Mesodermal cell (in vitro differentiated cells): ENCODE data around the gene CAMK2A.

Experiments used
- H3K27ac ChIP-seq: 2 replicates; pipeline ENCODE4 v1.7.0; 2013; ENCODE audit warnings: mild to moderate bottlenecking, low read depth, low read length, moderate library complexity; ENCODE audit not compliant: severe bottlenecking
- H3K36me3 ChIP-seq: 2 replicates; pipeline ENCODE4 v1.7.1; 2013; ENCODE audit warnings: mild to moderate bottlenecking, low read length, moderate library complexity; ENCODE audit not compliant: control insufficient read depth, insufficient read depth
- H3K4me1 ChIP-seq: one replicate; pipeline ENCODE4 v1.7.1; 2013; ENCODE audit warnings: mild to moderate bottlenecking, low read length; ENCODE audit not compliant: insufficient read depth, control insufficient read depth, poor library complexity, severe bottlenecking
- H3K4me3 ChIP-seq: 2 replicates; pipeline ENCODE4 v1.7.0; 2013; ENCODE audit warnings: low read length, control low read depth, mild to moderate bottlenecking; ENCODE audit not compliant: insufficient read depth, poor library complexity, severe bottlenecking; ENCODE audit errors: extremely low read depth
- H3K9me3 ChIP-seq: 2 replicates; pipeline ENCODE4 v1.7.1; 2013; ENCODE audit warnings: mild to moderate bottlenecking, low read length, moderate library complexity; ENCODE audit not compliant: control insufficient read depth
- WGBS, 2 experiments: methylation state at CpG; one replicate each; pipeline ENCODE4 v1.1.5; 2013; ENCODE audit warnings: missing lambda C conversion rate in 2 of 2; ENCODE audit not compliant: insufficient coverage in 2 of 2; 5-methylcytosine and 5-hydroxymethylcytosine counted together

The CAMK2A gene

DNA sequence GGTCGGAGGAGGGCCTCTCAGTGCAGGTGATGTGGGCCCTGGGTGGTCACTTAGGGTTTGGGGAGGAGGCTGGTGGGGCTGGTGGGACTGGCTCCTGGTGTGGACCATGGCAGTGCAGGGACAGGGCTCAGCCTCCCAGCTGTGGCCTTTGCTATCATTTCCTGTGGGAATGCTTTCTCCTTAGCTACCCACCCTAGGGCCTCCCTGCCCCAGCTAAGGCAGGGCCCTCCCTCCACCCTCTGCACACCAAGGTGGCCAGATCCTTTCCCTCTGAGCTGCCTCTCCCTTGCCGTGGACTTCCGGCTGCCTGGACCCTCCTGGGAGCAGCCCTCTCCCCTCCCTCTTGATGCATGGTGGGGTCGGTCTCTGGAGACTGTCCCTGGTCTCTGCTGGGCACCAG lies 35.9 kb upstream of the CAMK2A start:
- Histone ChIP-seq H3K9me3 (no peaks in the 10 kb centered on the region), H3K27ac (no peak overlapping the region), H3K36me3 (no peaks in the 10 kb centered on the region), H3K4me1 (peaks cover 18% of the 10 kb centered on the region), H3K4me3 (no peak overlapping the region)
- WGBS, 2 experiments = 89 to 95% methylated on average over 3 to 4 of the region's 4 CpGs

GRCh38 chr5:150323819-150324218 lies 34.2 kb upstream of the CAMK2A start:
- 75 to 90% methylated on average over 5 to 6 of the region's 8 CpGs for WGBS, 2 experiments
- Histone ChIP-seq H3K9me3 (no peaks in the 10 kb centered on the region), H3K4me1 (peaks cover 34% of the 10 kb centered on the region), H3K4me3 (no peak overlapping the region), H3K36me3 (no peaks in the 10 kb centered on the region), H3K27ac (no peak overlapping the region)

DNA sequence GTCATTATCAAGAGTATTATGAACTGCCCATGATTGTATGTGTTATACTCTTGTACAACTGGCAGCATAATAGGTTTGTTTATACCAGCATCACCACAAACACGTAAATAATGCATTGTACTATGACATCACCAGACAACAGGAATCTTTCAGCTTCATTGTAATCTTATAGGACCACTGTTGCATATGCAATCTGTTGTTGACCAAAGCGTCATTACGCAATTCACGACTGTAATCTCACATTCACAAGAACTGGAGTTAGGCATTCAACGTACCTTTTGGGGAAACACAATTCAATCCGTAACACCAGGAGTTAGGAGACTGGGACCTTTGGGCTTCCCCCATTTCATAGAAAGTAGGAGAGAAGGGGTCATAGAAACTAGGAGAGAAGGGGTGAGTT lies 33.5 kb upstream of the CAMK2A start:
- no peak overlapping the region for H3K4me3 ChIP-seq
- 94 to 98% methylated on average over 5 to 6 of the region's 6 CpGs for WGBS, 2 experiments
- no peaks in the 10 kb centered on the region for H3K36me3 ChIP-seq
- peaks cover 41% of the 10 kb centered on the region for H3K4me1 ChIP-seq
- no peak overlapping the region for H3K27ac ChIP-seq
- H3K9me3 ChIP-seq = no peaks in the 10 kb centered on the region

DNA sequence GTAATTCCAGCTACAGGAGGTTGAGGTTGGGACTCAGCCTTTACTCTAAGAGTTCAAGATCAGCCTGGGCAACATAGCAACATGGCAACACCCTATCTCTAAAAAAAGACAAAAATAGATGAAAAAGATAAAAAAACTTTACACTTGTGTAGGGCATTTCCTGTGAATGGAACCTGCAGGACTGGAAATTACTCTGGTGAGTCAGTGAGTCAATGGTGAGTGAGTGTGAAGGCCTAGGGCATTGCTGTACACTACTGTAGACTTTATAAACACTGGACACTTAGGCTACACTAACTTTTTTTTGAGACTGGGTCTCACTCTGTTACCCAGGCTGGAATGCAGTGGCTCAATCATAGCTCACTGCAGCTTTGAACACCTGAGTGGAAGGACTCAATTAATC lies 32.6 kb upstream of the CAMK2A start:
- H3K36me3 ChIP-seq = no peaks in the 10 kb centered on the region
- H3K4me3 ChIP-seq = no peak overlapping the region
- no peaks in the 10 kb centered on the region for H3K9me3 ChIP-seq
- no peak overlapping the region for H3K27ac ChIP-seq
- peaks cover 43% of the 10 kb centered on the region for H3K4me1 ChIP-seq

GRCh38 chr5:150321784-150322183 lies 32.2 kb upstream of the CAMK2A start:
- H3K27ac ChIP-seq = no peak overlapping the region
- no peaks in the 10 kb centered on the region for H3K9me3 ChIP-seq
- H3K4me3 ChIP-seq = no peak overlapping the region
- no peaks in the 10 kb centered on the region for H3K36me3 ChIP-seq
- H3K4me1 ChIP-seq = peaks cover 41% of the 10 kb centered on the region
- WGBS, 2 experiments = no CpG with 5 or more reads among the region's 1 CpG

GRCh38 chr5:150321211-150321610 lies 31.6 kb upstream of the CAMK2A start:
- H3K27ac ChIP-seq = no peak overlapping the region
- WGBS, 2 experiments = no CpG with 5 or more reads among the region's 1 CpG

DNA sequence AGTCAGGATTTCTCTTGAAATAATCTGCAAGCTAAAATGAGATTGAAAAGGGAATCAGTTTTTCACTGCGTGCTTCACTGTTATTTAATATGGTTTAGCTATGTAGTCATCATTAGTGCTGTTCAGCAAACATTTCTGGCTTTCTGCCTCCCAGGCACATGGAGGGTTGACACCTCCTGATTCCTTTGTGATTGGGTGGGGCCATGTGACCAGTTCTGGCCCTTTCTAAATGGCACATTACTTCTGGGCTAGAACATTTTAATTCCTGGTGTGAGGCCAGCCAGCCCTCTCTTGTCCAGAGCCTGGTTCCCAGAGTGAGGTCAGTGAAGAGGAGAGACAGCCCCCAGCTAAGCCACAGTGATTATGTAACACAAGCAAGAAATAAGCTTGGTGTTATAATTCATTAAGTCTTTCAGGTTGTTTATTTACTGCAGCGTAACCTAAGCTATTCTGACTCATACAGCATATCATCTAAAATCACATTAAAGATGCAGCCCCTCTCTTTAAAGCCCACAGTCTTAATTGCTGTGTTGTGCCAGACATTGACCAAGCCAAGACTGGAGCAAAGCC lies 30.6 kb upstream of the CAMK2A start:
- WGBS, 2 experiments = 80 to 83% methylated on average over 1 of the region's 2 CpGs
- no peak overlapping the region for H3K4me3 ChIP-seq
- H3K27ac ChIP-seq = peak overlapping the region; percentile 12
- no peaks in the 10 kb centered on the region for H3K9me3 ChIP-seq
- peaks cover 37% of the 10 kb centered on the region for H3K4me1 ChIP-seq
- no peaks in the 10 kb centered on the region for H3K36me3 ChIP-seq

More at GRCh38 chr5:150321211-150321610, 31.6 kb upstream of the CAMK2A start:
- Histone ChIP-seq H3K9me3 (no peaks in the 10 kb centered on the region), H3K4me1 (peaks cover 40% of the 10 kb centered on the region), H3K4me3 (no peak overlapping the region), H3K36me3 (no peaks in the 10 kb centered on the region)

DNA sequence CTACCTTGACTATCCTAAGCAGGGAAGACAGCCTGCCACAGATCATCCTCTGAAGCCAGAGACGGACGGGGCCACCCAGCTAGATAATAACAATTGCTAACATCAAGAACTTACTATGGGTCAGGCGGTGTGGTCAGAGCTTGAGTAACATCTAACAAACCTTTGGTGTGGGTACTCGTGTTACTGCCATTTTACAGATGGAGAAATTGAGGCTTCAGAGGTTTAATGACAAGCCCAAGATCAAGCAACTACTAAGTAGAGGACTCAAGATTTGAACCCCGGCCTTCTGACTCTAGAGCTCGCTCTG lies 29.9 kb upstream of the CAMK2A start:
- WGBS, 2 experiments = 94 to 98% methylated on average over 2 to 4 of the region's 6 CpGs
- H3K4me3 ChIP-seq = no peak overlapping the region
- H3K4me1 ChIP-seq = peaks cover 39% of the 10 kb centered on the region
- no peaks in the 10 kb centered on the region for H3K9me3 ChIP-seq
- no peaks in the 10 kb centered on the region for H3K36me3 ChIP-seq
- peak overlapping the region; percentile 62 for H3K27ac ChIP-seq

- H3K9me3 ChIP-seq = no peaks in the 10 kb centered on the region
- no peaks in the 10 kb centered on the region for H3K36me3 ChIP-seq
- WGBS, 2 experiments = 76 to 77% methylated on average over 7 to 9 of the region's 9 CpGs
- H3K4me1 ChIP-seq = peaks cover 41% of the 10 kb centered on the region
- no peak overlapping the region for H3K4me3 ChIP-seq
- peak overlapping the region; percentile 62 for H3K27ac ChIP-seq
Observed at GRCh38 chr5:150318613-150319483, 29.3 kb upstream of the CAMK2A start.

- 50 to 61% methylated on average over 9 to 10 of the region's 11 CpGs for WGBS, 2 experiments
- H3K9me3 ChIP-seq = no peaks in the 10 kb centered on the region
- H3K27ac ChIP-seq = peak overlapping the region; percentile 92
Observed at GRCh38 chr5:150317048-150318003, 27.8 kb upstream of the CAMK2A start.

More at GRCh38 chr5:150317048-150318003, 27.8 kb upstream of the CAMK2A start:
- Histone ChIP-seq H3K4me3 (no peak overlapping the region), H3K4me1 (peaks cover 48% of the 10 kb centered on the region), H3K36me3 (no peaks in the 10 kb centered on the region)
